Mesenteric fat pad (tissue), 1 donor: Measurements from ENCODE around the gene NAGPA. TPM values are rescaled to one million over a fixed set of nuclear protein-coding genes. Genes with fewer than 3 reads are reported as not detected.

Experiments used
- DNase-seq: peaks from one replicate; pipeline ENCODE4 v3.0.0-alpha.2; 2020; ENCODE audit warnings: low spot score
- total RNA-seq: library from RNA; stranded (reverse); fragmentation: NEBNext Ultra II Directional; extraction: Animal tissue kit (Norgen Biotek cat#: 25700); gene quantifications from one replicate; pipeline ENCODE4 v1.2.1, GENCODE V29; 2021
- donor health status: DM: yes; HTN: yes; CAD: no.

Gene NAGPA
- total RNA-seq, 1 donor from 2014 or later = 12.1 TPM

DNA sequence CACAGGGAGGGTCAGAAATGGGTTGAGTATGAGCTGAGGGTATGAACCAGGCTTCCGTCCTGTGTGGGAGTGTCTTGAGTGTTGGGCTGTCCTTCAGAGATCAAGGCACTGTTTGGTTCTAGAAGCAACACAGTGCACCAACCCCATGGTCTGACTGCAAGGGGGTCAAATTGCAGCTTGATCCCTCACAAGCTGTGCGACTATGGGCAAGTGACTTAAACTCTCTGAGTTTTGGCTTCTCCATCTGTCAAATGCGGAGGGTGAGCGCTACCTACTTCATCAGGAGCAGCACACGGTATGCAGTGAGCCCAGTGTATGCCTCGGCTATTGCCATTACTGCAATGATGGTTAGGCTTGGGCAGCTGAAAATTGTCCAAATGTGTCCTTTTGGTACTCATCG lies 54.6 kb downstream of the NAGPA start:
- DNase-seq = no peak

DNA sequence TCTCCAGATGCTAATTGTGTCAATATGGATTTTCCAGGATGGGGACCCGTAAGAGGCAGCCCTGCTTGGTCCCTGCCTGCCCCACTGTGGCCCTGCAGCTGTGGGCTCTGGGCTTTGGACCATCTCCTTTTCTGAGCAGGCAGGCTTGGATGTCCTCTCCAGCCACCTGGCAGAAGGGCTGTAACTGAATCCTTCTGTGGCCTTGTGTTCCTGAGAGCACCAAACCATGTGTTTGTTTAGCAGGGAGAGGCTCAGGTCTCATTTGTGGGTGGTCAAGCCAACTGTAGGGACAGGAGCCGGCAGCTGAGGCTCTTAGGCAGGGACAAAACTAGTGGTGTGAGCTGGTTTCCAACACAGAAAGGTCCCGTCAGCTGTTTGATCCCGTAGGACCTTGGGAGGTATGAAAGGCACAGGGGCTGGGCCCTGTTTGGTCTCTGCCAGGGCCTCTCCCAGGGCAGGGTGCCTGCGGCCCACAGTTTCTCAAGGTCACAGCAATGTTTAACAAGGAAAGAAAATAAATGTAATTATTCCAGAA lies 57.1 kb downstream of the NAGPA start:
- no peak for DNase-seq

DNA sequence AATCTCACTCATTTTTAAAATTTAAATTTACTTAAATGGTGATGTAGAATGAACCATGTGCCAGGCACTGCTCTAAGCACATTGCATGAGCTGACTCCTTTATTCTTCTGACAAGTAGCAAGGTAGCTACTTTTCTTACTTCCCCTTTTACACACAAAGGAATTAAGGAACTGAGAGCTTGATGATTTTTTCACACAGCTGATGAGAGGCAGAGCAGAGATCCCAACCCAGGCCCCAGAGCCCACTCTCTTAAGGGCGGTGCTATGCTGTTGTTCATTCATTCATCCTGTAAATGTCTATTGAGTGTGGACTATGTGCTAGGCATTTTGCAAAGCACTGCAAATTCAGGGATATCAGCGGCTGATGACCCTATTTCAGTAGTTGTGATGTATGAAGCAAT lies 57.7 kb downstream of the NAGPA start:
- no peak for DNase-seq

Other genes starting within 250 kb of the NAGPA start
- gene SEPTIN12, start 245.6 kb downstream of the NAGPA start, total RNA-seq = not detected
- not detected for gene SMIM22, start 238.6 kb downstream of the NAGPA start, total RNA-seq
- gene ROGDI, start 231.3 kb downstream of the NAGPA start, total RNA-seq = 9.0 TPM
- 86.6 TPM for gene GLYR1, start 186.6 kb downstream of the NAGPA start, total RNA-seq
- 54.3 TPM for gene UBN1, start 186.5 kb downstream of the NAGPA start, total RNA-seq
- 10.9 TPM for gene PPL, start 96.8 kb downstream of the NAGPA start, total RNA-seq
- 0.35 TPM for gene SEC14L5, start 75.6 kb downstream of the NAGPA start, total RNA-seq
- gene C16orf89, start 32.0 kb upstream of the NAGPA start, total RNA-seq = 14.1 TPM
- 20.4 TPM for gene ALG1, start 37.9 kb upstream of the NAGPA start, total RNA-seq
- gene EEF2KMT, start 63.9 kb upstream of the NAGPA start, total RNA-seq = 12.7 TPM